Left ventricle myocardium superior (tissue), 1 donor: ENCODE measurements around the gene NAP1L4. TPM values are rescaled to one million over a fixed set of nuclear protein-coding genes. Genes with fewer than 3 reads are reported as not detected.

Source experiments
- ATAC-seq: fragments of 200-7000 bp; cut with Tn5 transposase; one replicate; pipeline ENCODE4 v1.9.1; 2020; ENCODE audit warnings: mild to moderate bottlenecking, moderate library complexity
- DNase-seq: peaks from one replicate; pipeline ENCODE4 v3.0.0-alpha.2; 2020
- intact Hi-C: fragments of 100-400 bp; cut with micrococcal nuclease; formaldehyde crosslinking; loops from one replicate; pipeline ENCODE4 v1.11.0; 2022
- total RNA-seq: library from RNA; stranded (reverse); fragmentation: NEBNext Ultra II Directional; extraction: Animal tissue kit (Norgen Biotek cat#: 25700); gene quantifications from one replicate; pipeline ENCODE4 v1.2.1, GENCODE V29; 2021
- donor health status: DM: no; HTN: yes; CAD: no; lungs with severe emphysema.

Gene NAP1L4
- total RNA-seq, 1 donor from 2014 or later = 173 TPM

DNA sequence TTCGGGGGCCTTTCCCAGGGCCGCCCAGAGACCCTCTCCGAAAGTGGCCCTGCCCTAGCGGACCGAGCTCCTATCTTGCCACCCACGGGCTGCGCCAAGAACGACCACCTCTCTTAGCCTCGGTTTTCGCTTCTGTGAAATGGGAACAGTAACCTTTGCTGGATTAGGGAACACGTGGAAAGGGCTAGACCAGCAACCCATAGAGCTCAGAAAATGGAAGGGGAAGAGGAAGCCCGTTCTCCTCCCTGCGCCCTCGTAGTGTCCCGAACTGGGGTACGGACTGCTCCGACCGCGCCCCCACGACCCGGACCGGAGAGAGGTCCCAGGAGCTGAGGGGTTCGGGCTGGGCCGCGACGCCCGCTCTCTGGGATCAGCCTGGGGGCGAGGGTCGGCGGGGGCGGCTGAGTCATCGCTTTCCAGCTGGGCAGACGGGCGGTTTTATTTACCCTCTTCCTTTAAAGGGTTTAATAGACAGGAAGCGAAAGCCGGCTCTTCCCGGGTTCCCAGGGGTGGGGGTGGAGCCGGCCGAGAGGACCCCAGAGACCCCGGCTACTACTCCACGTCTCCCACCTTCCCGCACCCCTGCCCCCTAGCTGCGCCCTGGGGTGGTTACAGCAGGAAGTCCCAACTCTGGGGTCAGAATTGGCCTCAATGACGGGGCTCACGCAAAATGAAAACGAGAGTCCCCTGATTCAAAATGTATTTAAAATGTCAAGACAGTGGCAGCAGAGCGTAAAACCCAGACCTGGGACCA, 62.0 kb downstream of the NAP1L4 start:
- intact Hi-C loops = no loop called here
- ATAC-seq (peak; percentile 22), DNase-seq (peak; percentile 36)

GRCh38 chr11:2929531-2929949, 62.6 kb downstream of the NAP1L4 start:
- DNase-seq = peak; percentile 66
- intact Hi-C loops = no loop called here
- peak; percentile 23 for ATAC-seq

DNA sequence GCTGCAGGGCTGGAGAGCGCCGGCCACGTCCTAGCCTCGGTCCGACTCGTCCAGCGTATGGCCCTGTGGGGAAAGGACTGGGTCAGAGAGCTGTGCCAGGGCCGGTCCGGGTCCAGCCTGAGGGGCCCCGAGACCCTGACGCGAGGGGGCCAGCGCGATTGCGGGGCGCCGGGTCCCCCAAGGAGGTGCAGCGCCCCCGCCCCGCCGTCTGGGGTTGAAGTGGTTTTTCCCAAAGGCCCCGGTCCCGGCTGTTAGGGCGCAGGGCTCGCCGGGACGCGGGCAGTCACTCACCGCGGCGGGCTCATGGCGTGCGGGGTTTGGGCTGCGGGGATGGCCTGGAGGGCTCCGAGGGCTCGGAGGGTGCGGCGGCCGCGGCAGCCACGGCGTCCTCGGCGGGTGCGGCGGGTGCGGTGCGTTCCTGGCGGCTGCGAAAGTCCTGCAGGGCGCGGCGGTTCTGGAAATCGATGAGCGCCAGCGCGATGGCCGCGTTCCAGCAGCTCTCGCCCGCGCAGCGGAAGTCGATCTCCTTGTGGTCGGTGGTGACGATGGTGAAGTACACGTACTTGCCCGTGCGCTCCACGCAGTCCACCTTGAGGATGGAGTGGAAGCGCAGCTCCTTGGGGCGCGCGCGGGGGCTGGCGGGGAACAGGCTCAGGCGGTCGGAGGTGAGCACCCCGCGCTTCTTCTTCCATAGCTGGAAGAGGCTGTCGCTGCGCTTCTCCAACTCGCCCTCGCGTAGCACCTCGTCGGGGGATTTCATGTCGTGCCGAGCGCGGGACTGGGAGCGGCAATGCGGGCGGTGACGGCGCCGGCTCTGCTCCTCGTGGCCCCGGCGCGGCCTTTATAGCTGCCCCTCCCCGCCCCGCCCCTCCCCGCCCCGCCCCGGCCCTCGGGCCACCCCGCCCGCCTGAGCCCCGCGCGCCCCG, 63.3 kb downstream of the NAP1L4 start, which contains the start of gene PHLDA2:
PHLDA2 (minus strand) TSS at position 816 of the 926 bp plus-strand sequence; CDS start at position 760, 56 bp downstream.
- peak; percentile 71 for DNase-seq
- peak; percentile 21 for ATAC-seq
- intact Hi-C loops = no loop called here

DNA sequence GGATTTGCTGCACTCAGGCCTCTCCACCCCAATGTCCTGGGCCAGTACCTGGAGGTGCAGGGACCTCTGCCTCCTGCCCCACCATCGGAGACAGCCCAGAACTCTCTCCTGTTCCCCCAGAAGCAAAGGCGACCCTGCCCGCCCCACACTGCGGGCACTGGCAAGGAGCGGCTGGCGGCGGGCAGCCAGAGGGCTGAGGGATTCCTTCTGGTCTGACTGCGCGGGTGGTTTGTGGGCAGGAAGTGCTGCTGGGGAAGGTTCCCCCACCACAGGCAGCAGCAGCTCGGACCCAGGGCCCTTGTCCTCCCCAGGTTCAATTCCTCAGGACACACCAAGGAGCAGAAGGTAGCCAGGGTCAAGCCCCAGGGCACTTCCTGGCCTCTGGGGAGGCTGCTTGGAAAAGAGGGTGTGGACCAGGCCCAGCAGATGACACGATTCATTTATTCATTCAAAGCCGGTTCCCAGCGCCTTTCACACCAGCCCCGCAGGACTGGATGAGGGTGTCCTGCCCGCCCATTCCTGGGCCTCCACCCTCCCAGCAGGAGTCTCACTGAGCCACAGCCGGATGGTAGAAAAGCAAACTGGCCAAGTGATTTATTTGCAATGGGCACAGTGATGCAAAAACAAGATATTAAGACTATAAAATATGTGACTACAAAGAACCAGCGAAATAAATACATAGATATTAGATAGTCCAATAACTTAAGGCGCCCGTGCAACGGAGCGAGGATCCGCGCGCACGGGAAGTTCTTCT, 64.1 kb downstream of the NAP1L4 start:
- ATAC-seq (no peak), DNase-seq (peak; percentile 29)
- intact Hi-C loops = no loop called here

DNA sequence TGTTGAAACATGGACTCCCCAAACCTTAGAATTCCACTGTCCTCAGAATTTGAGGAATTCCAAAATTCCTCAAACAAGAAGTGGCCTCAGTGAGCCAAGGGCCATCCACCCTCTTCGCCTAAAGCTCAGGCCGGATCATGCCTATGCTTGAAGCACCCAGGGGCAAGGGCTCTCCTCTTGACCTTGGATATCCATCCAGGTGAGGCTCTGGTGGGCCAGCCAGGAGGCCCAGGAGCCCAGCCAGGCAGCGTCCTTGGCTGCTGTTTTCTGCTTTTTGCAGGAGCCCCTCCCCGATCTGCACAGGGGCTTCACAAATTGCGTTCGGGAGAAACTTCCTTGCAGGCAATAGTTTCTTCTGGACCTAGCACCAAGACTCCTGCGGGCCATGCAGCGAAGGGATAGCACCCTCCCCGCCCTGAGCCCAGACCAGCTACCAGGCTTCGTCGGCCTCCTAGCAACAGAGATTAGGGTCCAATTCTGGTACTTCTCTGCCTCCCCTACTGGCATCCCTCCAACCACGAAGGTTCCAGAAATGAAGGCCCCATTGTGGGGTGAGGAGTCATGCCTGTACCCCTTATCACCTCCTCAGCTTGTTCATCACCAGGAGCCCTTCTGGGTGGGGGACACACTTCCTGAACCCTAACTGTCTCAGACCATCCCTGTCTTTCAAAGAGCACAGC, 64.9 kb downstream of the NAP1L4 start:
- ATAC-seq (no peak), DNase-seq (peak; percentile 24)

GRCh38 chr11:2926611-2927051, 65.5 kb downstream of the NAP1L4 start:
- intact Hi-C loops = no loop called here
- no peak for ATAC-seq
- DNase-seq = peak; percentile 18

More for the DNA sequence above, 64.9 kb downstream of the NAP1L4 start:
- intact Hi-C loops = no loop called here

DNA sequence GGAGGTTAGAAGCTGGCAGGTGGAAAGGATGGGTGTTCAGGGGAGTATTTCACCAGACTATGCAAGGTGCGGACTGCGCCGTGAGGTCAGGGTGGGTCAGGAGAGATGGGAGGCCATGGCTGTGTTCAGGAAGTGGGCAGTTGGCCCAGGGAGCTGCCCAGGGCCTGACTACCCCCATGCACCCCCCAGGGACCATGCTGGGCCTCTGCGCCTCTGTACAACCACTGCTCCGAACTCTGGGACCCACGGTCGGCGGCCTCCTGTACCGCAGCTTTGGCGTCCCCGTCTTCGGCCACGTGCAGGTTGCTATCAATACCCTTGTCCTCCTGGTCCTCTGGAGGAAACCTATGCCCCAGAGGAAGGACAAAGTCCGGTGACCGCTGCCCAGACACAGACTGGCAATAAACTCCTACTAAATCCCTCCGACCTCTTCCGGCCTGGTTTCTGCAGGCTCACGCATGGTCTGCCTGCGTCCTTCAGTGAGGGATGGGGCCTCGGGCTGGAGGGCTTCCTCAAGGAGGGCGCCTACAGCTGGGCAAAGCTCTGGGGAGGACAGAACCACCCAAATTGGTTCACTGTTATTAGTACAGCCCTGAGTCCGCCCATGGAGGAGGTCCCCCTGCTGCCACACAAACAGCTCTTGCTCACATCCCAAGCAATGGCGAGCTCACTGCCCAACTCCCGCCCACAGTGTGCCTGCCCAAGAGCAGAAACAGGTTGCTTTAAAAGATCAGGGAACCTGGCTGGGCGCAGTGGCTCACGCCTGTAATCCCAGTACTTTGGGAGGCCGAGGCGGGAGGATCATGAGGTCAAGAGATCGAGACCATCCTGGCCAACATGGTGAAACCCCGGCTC, 67.1 kb downstream of the NAP1L4 start:
- peak; percentile 19 for DNase-seq
- no peak for ATAC-seq
- intact Hi-C loops = no loop called here

DNA sequence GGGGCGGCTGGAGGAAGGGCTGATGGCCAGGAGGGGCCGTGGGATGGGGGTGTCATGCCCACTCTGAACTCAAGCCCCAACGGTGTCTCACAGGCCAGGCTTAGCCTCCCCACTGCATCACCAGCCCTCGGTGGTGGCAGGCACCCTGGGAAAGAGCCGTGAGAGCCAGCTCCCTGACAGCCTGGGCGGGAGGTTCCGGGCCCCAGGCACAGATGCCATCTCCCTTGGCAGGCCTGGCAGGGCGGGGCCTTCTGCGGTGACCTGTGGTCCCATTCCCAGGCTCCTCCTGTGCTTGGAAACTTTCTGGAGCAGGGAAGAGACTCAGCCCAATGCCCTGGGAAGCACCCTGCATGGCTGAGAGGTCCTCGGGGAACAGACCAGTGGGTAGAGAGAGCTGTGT, 67.7 kb downstream of the NAP1L4 start:
- intact Hi-C loops = no loop called here
- DNase-seq = no peak
- peak; percentile 8 for ATAC-seq

DNA sequence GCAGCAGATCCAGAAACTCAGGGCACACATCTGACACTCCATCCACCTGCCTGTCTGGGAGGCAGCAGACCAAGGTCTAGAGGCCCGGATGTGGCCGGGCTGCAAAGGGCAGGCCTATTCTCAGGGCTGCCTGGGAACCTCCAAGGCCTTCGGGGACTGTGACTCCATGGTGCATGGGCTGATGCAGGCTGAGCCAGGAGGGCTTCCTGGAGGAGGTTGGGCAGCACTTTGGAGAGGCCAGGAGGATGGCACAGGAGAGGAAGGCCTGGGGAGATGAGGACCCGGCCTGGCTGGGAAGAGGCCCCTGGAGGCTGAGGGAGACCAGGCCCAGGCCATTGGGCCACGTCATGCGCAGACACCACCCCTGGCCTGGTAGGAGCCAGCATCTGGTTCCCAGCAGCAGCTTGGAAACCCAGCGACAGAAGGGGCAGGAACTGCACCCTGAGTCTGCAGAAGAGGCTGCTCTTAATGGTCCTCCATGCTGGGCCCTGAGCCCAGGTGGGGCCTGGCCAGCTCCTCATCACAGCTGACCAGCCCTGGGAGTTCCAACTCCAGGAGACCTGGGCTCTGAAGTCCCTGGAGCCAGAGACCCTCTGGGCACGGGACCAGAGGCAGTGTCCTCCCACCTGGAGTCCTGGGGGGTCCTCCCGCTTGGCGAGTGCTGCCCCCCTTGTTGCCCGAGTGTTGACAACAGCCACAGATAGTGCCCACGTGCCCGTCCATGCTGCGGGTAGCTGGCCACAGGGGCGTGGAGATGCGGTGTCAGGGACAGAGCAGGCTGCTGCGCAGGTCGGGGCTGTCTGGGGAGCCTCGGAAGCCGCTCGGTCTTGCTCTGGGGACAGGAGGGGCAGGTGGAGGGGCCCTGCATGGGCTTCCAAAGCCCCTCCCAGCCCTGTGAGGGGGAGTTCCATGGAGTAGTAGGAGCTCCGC, 68.4 kb downstream of the NAP1L4 start:
- intact Hi-C loops = no loop called here
- DNase-seq (no peak), ATAC-seq (no peak)

DNA sequence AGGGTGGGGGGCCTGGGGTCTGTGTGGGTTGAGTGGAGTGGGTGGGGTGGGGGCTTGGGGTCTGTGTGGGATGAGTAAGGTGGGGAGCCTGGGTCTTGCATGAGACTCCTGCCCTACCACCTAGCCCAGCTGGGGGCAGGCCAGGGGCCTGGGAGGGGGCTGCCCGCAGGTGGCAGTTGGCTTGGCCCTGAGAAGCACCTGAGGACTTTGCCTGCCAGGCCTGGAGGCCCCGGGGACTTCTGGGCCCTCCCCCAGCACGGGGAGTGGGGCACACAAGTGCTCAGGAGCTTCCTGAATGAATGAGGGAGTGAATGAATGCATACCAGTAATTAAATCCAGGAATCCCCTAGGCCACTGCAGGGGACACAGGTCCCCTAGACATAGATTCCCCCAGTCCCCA, 69.5 kb downstream of the NAP1L4 start:
- intact Hi-C loops = no loop called here
- no peak for DNase-seq
- no peak for ATAC-seq

DNA sequence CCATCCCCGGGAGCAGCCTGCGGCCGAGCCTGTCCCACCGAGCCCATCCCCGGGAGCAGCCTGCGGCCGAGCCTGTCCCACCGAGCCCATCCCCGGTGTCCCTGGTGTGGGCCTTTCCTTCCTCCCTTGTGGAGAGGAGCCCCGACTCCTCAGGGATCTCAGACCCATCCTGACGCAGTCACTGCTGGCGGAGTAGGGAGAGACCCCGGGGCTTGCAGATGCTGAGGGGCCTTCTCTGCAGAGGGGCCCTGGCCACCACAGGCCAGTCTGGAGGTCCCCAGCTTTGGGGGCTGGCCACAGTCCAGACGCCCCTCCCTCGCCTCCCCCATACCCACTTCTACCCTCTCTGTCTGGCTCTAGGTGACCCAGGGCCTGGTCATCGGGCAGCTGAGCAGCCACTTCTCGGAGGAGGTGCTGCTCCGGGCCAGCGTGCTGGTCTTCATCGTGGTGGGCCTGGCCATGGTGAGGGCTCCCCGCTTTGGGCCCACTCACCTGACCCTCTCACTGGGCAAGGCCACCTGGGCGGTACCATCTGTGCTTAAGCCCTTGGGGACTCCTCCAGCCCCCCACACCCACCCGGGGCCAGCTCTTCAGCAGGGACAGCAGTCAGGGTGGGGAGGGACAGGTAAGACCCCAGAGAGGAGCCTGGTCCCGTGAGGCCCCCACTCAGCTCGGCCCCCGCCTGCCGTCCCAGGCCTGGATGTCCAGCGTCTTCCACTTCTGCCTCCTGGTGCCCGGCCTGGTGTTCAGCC, 70.2 kb downstream of the NAP1L4 start:
- intact Hi-C loops = no loop called here
- no peak for ATAC-seq
- DNase-seq = no peak

DNA sequence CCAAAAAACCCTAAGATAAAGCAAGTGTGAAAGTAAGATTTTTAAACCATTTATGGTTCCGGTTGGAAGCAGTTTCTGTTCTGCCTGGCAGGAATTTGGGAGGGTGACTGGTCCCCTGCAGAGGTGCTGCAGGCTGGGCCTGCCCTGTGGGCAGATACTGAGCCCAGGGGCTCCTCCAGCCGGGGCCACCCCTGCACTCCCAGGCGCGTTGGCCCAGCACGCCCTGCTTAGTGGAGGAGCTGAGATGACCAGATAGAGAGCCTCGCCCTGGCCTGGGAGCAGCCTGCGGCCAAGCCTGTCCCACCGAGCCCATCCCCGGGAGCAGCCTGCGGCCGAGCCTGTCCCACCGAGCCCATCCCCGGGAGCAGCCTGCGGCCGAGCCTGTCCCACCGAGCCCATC, 70.9 kb downstream of the NAP1L4 start:
- ATAC-seq (no peak), DNase-seq (no peak)
- intact Hi-C loops = no loop called here

GRCh38 chr11:2920343-2920742, 71.8 kb downstream of the NAP1L4 start:
- DNase-seq = no peak
- intact Hi-C loops = no loop called here
- ATAC-seq = no peak

DNA sequence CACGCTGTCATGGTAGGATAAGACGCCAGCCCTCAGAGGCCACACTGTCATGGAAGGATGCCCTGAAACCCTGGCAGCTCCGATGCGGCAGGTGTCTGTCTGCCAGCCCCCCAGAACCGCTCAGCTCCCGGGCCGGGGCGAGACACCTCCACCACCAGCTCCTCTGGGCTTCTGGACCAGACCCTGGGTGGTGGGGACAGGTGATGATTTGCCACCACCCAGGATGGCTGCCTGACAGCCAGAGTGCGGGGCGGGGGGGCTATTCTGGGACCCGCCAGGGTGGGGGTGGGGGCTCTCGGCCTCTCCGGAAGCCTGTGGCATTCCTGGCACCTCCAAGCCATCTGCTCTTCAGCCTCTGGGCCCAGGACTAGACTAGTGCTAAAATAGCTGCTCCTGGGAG, 72.3 kb downstream of the NAP1L4 start:
- DNase-seq = no peak
- no peak for ATAC-seq
- intact Hi-C loops = no loop called here

- intact Hi-C loops = no loop called here
- ATAC-seq = no peak
- no peak for DNase-seq
These were observed 72.9 kb downstream of the NAP1L4 start for GRCh38 chr11:2919188-2919587.

DNA sequence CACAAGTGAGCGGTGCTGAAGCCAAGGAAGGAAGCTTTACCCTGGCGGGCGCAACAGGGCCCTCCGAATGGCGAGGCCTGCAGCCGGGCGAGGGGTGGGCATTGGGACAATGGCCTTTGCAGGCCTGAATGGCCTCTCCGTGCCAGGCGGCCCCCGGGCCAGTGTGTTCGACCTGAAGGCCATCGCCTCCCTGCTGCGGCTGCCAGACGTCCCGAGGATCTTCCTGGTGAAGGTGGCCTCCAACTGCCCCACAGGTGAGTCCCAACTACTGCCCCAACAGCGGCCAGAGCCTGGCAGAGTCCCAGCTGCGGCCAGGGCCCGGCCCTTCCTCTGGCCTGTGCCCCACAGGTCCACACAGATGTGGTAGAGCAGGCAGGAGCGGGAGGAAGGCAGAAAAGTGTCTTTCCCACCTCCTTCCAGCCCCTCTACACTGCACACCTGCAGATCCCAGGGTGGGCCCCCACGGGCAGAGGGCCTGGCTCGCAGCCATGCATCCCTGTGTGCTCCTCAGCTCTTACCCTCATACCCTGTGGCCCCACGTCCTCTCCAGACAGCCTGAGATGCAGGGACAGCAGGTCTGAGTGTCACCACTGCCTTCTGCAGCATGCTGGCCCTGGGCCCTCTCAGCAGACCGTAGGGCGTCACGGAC, 74.2 kb downstream of the NAP1L4 start:
- DNase-seq (no peak), ATAC-seq (no peak)
- intact Hi-C loops = no loop called here
